Esophagus mucosa (tissue), 1 donor: Measurements from ENCODE around the gene SOCS2. TPM values are rescaled to one million over a fixed set of nuclear protein-coding genes. Genes with fewer than 3 reads are reported as not detected.

Source experiments
- total RNA-seq: library from RNA; stranded (reverse); gene quantifications from one replicate; pipeline ENCODE4 v1.2.4, GENCODE V29; 2023
- donor health status: DM: yes; HTN: yes; CAD: no.

Gene SOCS2
- total RNA-seq, 1 donor from 2014 or later = 5.8 TPM

Other genes starting within 250 kb of the SOCS2 start
- gene NUDT4, start 194.8 kb upstream of the SOCS2 start, total RNA-seq = 21.6 TPM
- gene UBE2N, start 130.7 kb upstream of the SOCS2 start, total RNA-seq = 89.2 TPM
- 47.9 TPM for gene MRPL42, start 105.2 kb upstream of the SOCS2 start, total RNA-seq
- 22.5 TPM for gene CRADD, start 104.7 kb downstream of the SOCS2 start, total RNA-seq